Ramos (cell line): ENCODE measurements around the gene NHLRC3.
"Not testable (repeated sequence)": the region's sequence is repeated elsewhere in the genome, so short reads cannot be mapped to it uniquely, and the experiment has no call there.

Experiments used
- in situ Hi-C: fragments of 300-500 bp; cut with MboI; formaldehyde crosslinking; loops from one replicate; pipeline ENCODE4 v1.14.3; 2022; ENCODE audit warnings: low sequenced_read_pairs; ENCODE audit not compliant: unreplicated experiment

NHLRC3 gene, protein sequence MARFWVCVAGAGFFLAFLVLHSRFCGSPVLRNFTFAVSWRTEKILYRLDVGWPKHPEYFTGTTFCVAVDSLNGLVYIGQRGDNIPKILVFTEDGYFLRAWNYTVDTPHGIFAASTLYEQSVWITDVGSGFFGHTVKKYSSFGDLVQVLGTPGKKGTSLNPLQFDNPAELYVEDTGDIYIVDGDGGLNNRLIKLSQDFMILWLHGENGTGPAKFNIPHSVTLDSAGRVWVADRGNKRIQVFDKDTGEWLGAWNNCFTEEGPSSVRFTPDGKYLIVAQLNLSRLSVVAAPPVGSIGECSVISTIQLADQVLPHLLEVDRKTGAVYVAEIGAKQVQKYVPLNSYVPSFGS

DNA sequence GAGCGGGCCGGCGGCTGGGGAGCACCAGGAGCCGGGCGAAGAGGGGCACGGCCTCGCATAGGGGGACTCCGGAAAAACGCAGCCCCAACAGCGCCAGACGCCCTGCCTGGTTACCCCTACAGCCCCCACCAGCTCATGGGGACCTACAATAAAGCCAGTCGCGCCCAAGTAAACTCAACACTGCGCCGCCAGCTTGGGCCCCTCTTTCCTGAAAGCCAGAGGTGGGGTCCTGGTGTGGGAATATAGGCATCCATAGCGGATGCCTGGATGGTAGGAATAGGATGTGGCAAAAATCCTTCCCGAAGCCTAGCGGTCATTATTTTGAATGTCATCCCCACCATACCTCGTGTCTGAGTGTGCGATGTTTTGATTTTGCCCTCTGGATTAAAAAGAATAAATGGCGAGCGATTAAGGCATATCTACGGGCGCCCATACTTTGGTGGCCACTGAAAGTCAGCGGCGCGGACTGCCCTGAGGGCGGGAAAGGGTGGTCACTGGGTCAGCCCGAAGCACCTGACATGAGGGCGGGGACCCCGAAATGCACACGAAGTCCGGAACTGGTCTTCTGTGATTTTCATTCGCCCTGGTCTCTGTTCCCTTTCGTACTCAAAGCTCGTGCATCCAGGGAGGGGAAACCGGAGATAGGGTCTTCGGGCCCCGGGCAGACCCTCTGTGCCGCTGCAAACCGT lies at the start of gene NHLRC3, which contains the start of gene PROSER1:
Gene NHLRC3 (plus strand): TSS at position 577 of the 689 bp plus-strand sequence. CDS start 184 bp downstream, outside the sequence.
Gene PROSER1 (minus strand): TSS at position 210 of the 689 bp plus-strand sequence. CDS start 847 bp downstream, outside the sequence.
- in situ Hi-C loops = no loop called here

DNA sequence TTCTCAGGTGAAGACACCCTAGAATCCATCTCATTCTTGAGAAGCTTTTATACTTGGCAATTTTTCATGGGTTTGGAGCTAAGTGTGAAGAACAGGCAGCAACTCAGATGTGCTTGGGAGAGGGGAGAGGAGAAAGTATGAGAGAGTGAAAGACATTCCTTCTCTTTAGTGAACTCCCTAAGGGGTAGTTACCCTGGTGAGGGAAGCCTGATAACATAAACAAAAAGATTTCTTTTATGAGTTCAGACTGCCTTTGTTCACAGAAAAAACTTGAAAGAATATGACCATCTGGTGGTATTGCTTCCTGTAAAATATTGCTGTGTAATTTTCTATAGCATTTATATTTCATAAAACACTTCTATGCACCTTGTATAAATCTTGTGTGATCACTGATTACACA lies 47.6 kb upstream of the NHLRC3 start, which contains the start of gene STOML3:
Gene STOML3 (minus strand): TSS at position 139 of the 400 bp plus-strand sequence. CDS start 110 bp downstream, at position 29.
- in situ Hi-C loops = no loop called here

DNA sequence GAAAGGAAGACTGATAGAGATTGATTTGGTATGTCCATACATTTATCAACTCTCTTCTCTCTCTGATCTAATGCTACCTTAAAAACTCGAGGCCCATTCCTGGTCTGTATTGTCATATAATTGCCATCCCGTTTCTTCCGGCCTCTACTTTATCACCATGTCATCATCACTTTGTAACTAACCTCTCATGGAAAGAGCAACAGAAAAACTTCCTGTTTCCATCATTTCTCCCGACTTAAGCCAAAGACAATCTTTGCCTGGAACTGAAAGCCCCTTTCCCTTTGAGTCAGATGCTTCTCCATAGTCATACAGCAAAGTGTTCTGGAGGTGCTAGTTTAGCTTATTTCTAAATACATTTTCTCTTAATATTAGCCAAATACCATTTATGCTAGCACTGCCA lies 44.9 kb upstream of the NHLRC3 start:
- in situ Hi-C loops = no loop called here

DNA sequence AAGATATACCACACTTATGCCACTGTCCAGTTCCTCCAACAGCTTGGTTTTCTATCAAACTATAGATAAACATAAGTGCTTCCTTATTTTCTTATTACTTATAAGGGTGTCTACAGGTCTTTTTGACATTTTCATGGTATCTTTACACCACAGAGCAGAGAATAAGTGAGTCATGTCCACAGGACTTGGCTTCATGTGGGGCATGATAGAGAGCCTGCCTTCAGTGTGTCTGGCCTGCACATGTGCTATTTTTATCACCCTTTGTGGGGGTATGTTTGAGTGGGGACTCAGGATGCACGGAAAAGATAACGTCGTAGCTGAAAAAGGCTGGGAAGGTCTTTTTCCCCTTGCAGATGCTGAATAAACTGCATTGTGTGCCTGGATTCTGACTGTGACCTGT lies 39.5 kb upstream of the NHLRC3 start:
- in situ Hi-C loops = no loop called here

DNA sequence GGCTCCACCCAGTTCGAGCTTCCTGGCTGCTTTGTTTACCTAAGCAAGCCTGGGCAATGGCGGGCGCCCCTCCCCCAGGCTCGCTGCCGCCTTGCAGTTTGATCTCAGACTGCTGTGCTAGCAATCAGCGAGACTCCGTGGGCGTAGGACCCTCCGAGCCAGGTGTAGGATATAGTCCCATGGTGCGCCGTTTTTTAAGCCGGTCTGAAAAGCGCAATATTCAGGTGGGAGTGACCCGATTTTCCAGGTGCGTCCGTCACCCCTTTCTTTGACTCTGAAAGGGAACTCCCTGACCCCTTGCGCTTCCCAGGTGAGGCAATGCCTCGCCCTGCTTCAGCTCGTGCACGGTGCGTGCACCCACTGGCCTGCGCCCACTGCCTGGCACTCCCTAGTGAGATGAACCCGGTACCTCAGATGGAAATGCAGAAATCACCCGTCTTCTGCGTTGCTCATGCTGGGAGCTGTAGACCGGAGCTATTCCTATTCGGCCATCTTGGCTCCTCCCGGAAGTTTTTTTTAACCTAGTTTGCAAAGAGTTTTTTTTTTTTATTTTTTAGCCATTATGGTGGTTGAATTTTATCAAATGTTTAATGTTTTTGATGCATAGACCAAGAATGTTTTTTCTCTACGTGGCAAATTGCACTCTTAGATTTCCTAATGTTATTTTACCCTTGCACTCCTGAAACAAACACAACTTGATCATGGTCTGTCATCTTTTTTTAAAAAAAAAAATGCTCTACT lies 31.7 kb upstream of the NHLRC3 start:
- in situ Hi-C loops = not testable (repeated sequence)

DNA sequence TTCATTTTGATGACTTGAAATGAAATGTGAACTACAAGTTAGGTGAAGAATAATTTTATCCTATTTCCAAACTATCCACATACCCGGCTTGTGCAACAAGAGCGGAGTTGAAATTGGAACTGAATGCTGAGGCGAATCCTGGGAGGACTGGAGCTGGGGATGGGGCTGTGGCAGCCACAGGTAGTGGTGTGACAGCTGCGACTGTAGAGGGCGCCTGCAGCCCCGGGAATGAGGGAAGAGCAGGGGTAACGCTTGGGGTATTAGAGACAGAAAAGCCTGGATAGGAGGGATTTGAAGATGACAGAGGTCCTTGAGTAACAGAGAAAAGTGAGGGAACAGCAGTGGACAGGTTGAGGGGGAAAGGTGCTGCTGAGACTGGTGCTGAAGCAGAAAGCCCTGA lies 25.6 kb upstream of the NHLRC3 start:
- in situ Hi-C loops = no loop called here

DNA sequence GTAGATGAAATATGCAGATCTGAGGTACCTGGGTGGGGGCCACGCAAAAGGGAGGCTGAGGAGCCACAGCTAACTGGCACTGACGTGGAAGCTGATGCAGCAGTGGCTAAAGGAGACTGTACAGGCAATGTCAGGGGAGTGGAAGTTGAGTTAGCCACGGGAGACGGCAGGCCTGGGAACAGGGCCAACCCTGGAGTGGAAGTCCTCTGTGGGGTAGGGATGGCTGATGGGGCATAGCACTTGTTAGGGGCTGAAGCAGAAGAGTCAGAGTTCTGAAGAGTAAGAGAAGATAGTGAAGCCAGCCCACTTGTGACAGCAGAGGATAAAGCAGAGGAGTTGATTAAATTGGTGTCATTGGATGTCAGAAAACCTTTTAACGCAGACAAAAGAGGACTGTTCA lies 24.8 kb upstream of the NHLRC3 start:
- in situ Hi-C loops = no loop called here

DNA sequence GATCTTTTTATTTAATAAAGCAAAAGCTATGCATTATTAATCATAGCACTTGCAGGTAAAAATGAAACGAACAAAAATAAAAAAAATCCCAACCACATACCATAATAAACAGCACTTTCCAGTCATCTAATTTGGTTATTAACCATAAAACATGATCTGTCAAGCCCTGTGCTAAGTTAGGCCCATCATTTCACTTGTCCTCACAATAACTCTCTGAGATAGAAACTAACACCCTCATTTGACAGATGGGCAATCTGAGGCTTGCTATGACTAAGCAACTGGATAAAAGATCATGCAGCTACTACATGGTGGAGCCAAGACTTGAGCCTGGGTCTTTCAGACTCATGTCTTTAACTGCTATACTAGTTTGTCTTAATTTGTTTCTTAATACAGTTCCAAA lies 22.2 kb upstream of the NHLRC3 start:
- in situ Hi-C loops = no loop called here

DNA sequence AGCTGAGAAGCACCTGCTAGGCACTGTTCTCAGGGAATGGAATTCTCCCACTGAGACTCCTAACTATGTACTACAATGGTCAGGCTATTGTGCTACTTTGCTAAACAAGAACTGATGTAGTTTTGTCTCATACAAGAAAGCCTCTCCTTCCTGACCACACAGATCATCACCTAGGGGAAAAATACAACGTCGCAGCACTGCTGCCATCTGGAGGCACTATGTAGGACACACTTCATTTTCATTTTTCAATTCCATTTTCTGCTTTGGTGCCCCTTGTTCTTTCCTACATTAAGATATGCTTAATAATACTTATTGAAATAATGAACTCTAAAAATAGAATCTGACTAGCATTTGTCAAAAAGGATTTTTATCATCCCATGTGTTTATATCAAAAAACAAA lies 21.5 kb upstream of the NHLRC3 start:
- in situ Hi-C loops = no loop called here

DNA sequence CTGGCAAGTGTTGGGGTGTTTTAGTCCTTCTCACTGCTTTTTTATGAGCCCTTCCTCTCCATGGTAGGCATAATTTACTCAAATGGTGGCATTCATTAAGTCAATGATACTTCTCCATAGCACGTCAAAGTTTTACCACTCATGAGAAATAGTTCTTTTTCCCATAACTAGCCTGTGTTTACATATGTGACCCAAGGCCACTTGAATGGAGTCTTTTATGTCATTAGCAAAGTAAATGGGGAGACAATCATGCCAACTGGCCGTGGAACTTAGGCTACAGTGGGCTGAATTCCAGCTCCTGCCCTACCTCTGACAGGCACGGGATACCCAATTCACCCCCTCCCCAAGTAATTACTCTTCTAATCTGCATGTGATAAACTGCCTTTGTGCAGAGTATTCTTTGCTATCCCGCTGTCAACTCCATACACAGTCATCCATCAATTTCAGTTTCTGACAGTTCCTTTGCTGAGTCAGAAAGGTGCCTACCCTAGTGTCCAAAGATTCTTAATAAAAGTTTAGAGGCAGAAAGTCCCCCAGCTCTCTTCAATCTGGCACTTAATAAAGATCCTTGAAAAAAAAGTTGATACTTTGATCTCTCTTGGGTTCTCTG lies 17.3 kb upstream of the NHLRC3 start:
- in situ Hi-C loops = no loop called here

DNA sequence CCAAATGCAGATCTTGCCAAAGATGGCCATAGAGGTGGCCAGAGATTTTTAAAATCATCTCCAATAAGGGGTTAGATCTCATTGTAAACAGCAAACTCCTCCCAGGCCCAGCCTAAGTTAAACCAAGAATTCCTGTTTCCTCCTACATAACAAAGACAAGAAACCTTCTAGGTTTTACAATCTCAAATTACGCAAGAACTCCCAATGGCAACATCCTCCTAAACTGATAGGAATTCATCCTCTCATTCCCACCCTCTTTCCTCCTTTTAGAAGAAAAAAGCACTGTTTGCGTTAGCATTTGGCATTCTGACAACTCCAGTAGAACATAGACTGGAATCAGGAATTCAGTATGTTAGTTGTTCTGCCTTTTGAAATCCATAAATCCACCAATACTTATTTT lies 14.9 kb upstream of the NHLRC3 start:
- in situ Hi-C loops = no loop called here

DNA sequence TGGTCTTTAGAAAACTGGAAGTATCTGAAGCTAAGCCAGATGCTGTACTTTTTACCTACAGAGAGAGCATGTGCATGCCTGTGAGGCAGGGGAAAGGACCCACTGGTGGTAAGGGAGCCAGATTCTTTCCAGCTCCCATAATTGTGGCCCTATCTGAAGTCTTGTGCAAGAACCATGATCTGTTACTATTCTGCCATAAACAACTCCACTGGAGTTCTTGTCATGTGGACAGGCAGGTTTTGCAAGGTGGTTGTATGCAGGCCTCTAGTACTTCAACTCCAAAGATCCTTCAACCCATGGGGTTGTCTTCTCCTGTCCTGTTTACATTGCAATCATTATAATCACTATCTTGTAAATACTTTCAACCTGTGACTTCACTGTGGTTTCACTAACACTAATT lies 14.5 kb upstream of the NHLRC3 start:
- in situ Hi-C loops = no loop called here

DNA sequence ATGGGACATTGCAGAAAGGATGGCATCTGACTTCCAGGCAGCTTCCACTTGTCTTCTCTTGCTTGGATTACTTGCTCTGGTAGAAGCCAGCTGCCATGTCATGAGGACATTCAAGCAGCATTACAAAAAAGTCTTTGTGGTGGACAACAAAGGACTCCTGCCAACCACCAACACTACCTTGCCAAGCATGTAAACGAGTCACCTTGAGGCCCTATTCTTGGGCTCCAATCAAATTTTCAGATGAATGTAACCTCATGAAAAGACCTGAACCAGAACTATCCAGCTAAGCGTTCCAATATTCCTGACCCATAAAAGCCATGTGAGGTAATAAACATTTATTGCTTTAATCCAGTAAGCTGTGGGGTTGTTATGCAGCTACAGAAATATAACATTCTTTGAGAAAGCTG lies 12.8 kb upstream of the NHLRC3 start:
- in situ Hi-C loops = no loop called here

DNA sequence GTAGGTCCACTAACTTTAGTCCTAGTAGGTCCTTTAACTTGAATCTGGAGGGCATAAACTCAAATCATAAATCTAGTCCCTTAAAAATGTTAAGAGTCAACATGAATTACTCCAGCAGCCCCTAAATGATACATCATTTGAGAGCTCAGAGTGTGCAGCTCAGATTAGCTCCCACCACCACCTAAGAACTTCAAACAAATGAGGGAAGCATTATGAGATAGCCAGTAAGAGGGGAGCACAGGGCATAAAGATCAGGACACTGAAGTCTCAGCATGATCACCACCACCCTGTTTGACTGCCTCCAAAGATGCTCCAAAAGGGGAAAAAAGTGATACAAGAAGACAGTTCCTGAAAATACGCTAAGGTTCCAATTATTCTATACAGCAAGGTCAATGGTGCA lies 6.1 kb upstream of the NHLRC3 start:
- in situ Hi-C loops = no loop called here

DNA sequence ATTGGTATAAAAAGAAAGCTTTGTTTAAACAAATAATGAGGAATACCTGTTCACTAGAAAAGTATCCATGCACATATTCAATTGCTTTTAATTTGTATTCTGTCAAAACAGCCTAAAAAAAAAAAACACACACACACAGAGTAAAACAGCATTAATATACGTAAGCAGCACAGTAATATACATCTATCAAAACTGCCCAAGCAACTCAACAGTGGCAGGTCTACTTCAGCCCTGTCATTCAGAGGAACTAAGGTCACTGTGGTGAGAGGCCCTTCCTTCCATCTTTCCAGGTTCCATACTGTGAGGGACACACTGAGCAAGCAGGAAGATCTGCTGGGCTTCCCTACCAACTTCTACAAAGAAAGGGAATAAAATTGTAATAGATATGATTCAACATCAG lies 4.2 kb upstream of the NHLRC3 start:
- in situ Hi-C loops = no loop called here

DNA sequence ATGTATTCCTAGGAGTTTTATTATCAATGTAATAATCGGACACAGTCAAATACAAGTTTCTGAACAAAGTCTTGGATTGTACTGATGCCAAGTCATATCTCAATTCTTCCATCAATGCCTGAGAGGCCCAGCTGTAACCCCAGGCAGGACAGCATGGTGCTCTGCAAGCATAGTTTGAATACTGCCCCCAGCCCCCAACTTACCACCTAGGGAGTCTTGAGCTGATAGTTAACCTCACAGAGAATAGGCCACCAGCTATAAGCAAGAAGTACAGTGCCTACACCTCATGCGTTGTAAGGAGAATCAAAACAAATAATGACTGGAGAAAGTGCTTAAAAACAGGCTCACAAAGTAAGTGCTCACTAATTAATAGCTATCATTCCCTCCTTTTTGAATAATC lies 3.1 kb upstream of the NHLRC3 start:
- in situ Hi-C loops = no loop called here

DNA sequence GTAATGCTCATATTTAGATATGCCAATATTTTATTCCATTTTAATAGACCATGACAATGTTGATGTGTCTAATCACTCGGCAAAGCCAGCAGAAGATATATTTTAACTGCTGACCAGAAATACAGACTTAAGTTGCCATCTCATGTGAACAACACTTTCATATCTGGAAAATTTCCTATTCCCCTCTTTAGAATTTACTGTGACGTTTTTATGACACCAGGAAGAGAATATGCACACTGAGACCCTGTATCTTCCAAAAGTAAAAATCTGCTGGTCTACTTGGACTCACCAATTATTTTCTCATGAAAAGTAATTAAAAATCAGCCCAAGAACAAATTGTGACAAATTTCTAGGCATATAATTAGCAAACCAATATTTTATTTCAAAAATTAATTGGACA lies 2.5 kb upstream of the NHLRC3 start:
- in situ Hi-C loops = no loop called here

DNA sequence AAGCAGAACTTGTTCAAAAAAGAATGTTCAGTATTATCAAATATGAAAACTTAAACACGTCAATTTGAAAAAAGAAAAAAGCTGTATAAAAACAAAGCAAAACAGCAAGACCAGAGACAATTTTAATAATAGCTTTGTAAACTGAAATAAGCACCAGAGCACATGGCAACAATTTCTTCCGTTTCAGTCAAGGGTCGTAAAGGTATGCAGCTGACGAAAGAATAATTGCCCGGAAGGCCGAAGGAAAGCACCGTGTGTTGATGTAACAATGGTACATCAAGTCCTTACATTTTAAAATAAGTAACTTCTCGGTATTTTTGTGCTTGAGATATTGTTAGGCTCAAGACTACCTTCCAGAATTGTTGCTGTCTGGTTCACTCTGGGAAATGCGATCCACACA lies 2.0 kb upstream of the NHLRC3 start:
- in situ Hi-C loops = no loop called here

DNA sequence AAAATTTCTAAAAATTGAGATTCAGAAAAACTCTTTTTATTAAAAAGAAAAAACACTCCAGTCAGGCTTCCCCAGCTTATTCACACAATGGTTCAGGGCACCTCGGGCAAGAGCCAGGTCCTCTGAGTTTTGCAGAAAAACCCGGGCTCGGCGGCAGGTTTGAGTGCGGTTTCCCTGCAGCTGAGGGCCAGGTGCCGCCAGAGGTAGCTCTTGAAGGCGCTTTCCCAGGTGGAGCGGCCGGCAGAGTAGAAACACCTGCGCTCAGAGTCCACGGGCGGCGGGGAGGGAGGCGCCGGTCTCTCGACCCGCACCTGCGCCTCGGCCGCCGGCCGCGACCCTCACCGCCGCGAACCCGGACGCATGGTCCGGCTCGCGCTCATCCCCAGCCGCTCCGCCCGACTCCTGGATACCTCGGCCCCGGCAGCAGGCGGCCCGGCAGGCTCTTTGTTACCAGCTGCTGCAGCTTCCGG lies 811 bp upstream of the NHLRC3 start:
- in situ Hi-C loops = no loop called here

DNA sequence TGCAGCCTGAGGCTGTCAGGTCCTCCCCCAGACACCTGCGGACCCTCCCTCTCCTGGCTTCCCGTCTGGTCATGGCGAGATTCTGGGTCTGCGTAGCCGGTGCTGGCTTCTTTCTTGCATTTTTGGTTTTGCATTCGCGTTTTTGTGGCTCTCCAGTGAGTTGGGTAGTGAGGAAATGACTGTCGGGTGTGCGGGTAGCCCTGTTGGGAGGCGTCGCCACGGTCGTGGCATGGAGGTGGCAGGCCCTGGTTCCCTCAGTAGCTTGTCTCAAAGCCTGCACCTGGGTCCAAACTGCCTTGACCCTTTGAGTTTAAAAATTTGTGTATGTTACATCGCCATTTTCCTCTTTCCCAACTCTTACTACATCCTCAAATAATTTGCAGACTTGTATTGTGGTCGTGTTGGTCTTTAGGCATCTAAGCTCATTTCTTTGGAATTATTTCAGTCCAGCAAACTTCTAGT lies 344 bp downstream of the NHLRC3 start:
- in situ Hi-C loops = no loop called here
